ENCODE data around the gene MEF2D.

DNA sequence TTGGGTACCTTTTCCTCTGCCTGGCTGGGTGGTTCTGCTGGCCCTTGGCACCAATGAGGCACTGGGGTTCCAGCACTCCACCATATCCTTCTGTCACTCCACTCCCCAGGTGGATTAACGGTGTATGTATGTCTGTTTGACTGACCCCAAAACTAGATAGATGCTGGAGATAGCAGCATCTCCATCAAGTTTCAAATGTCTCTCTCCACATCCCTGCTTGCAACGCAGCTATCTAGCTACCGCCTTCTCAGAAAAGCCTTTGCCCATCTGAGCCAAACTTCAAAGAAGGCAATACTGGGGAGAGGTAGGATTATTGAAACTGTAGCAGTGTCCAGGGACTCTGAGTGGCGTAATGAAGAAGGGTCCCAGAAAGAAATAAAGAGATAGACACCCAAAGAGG, 67.5 kb downstream of the MEF2D start:
- TF ChIP-seq, protein P1, sequence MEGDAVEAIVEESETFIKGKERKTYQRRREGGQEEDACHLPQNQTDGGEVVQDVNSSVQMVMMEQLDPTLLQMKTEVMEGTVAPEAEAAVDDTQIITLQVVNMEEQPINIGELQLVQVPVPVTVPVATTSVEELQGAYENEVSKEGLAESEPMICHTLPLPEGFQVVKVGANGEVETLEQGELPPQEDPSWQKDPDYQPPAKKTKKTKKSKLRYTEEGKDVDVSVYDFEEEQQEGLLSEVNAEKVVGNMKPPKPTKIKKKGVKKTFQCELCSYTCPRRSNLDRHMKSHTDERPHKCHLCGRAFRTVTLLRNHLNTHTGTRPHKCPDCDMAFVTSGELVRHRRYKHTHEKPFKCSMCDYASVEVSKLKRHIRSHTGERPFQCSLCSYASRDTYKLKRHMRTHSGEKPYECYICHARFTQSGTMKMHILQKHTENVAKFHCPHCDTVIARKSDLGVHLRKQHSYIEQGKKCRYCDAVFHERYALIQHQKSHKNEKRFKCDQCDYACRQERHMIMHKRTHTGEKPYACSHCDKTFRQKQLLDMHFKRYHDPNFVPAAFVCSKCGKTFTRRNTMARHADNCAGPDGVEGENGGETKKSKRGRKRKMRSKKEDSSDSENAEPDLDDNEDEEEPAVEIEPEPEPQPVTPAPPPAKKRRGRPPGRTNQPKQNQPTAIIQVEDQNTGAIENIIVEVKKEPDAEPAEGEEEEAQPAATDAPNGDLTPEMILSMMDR (IDR thresholded peaks at IDR 0.05; ENCODE audit: low read length) = no peak
- no peak for TF ChIP-seq EZH2 (IDR thresholded peaks at IDR 0.05; ENCODE audit: borderline replicate concordance, low read length)
